GM21367 (cell line): Measurements from ENCODE around the gene RERE.
"Not testable (repeated sequence)": the region's sequence is repeated elsewhere in the genome, so short reads cannot be mapped to it uniquely, and the experiment has no call there.

Source experiments
- ATAC-seq: cut with Tn5 transposase; IDR thresholded peaks from one replicate; pipeline ENCODE4 v1.9.1; 2021; ENCODE audit not compliant: unreplicated experiment

Gene RERE

DNA sequence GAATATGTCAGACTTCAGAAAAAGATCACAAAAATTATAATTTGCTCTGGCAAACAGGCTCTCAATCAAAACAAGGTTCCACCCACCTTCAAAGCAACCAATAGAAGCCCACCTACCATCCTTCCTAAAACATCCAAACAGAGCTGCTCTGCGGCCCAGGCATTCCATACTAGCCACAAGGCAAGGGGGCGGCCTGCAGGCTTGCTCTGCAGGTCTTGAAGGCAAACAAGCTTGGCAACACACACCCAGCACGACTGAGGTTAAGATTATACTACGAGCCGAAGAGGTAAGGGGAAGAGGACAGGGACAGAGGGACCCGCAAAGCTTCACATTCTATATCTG is 292.3 kb downstream of the RERE start:
- ATAC-seq: no peak

DNA sequence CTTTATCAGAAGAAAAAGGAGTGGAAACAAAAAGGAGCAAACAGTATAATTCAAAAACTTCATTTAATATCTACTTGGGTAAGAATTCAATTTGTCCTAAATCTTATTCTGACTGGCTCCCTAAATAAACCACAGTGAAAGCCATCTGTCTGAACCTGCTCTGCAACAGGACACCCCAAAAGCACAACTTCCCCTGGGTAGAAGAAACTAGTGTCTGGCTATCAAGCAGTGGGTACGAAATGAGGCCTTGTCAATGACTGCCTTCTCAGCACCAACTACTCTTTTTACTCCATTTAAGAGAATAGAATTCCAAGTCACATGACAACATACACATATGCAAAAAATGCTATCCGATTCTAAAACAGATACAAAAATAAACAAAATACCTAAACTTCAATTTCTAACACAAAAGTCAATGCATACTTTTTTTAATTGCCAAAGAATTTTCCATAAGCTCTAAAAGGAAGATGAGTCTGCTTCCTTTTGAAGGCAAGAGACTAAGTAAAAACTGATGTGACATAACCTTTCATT is 292.7 kb downstream of the RERE start:
- no peak for ATAC-seq

DNA sequence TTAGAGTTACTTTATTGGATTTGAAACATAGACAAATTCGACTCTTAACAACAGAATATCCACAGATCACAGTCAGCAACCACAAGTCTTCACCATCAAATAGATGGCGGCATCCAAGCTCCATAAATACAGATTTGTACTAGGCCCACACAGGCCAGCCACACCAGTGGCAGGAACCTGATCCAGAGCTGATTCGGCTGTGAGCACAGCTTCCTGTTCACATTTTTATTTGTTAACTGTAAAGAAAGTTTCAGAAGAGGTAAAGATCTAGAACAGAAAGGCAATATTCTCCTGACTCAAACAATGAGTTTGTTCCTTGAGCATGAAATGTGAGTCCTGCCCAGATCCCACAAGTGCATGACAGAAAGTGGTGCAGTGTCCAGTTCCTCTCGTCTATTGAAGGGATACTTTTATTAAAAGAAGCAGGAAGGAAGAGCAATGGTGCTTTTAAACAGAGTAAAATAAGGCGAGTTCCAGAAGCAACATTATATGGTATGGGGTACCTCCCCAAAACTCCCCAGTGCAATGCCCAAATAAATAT is 293.7 kb downstream of the RERE start:
- no peak for ATAC-seq

DNA sequence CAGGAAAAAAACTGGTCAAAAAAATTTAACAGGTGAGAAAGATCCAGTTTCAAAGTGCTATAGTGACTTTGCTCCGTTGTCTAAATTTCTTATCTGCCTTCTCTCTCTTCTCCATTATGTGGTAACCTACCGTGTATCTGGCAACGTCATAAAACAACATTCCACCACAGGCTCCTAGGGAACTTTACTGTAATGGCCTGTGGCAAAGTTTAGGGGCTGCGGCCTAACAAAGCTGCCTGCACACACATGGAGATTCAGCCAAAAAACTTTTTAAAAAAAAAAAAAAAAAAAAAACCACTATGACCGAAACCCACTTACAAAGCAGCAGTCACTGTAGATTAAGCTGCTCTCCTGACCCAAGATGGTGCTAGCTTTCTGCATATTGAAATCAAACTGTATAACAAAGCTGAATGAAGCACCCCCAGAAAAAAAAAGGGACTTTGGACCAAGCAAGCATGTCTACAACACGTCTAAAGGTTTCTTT is 296.9 kb downstream of the RERE start:
- ATAC-seq: no peak

DNA sequence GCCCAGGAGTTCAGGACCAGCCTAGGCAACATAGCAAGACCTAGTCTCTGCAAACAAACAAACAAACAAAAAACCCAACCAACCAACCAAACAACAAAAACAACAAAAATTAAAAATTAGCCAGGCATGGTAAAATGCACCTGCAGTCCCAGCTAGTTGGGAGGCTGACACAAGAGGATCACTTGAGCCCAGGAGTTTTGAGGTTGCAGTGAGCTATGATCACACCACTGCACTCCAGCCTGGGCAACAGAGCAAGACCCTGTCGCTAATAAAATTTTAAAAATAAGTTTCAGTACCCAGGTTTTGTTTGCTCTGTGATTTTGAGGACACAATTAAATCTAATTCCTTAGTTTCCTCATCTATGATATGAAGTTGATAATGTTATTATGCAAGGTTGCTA is 298.3 kb downstream of the RERE start:
- no peak for ATAC-seq

DNA sequence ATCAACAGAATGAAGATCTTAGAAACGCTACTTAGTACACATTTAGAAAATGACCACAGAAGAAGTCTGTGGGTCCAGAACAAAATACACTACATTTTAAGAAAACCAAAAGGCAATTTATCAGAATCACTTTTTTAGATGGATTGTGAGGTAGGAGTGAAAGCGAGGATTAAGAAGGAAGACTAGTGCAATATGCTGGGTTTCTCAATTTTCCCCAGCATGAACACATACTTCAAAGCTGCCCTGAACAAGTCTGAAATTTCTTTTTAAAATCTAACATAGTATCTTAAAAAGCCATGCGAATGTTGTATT is 299.0 kb downstream of the RERE start:
- no peak for ATAC-seq

DNA sequence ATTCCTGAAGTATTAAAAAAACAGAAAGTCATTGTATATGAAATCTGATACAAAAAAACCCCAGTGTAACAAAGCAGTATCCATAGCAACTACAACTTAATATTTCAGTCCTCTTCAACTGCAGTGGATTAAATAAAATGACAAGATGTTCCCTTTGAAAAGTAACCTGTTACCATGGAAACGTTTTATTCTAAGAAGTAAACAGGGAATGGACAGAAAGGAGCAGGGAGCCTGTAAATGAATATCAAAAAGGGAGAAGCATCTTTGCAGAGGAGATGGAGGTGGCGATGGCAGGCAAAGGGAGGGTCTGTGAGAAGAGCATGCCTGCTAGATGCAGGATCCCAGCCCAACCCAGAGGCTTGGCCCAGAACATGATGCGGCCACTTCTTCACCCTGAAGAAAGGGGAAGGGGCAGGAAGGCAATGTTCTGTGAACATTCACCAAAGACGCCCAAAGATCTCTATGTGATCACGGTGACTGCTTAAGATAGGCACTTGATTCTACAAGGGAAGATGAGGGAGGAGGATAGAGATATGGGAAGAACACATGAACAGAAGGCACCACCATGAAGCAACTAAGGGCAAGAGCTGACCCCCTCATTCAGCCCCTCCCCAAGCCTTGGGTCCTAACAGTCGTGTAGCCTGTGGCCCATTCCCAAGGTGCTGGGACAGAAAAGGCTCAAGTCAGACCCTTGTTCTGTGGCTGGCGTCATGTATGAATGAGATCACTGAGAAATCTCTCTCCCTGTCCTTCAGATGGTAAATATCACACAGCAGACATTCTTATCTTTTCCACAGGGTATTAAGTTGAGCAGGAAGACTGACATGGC is 299.6 kb downstream of the RERE start:
- ATAC-seq: no peak

DNA sequence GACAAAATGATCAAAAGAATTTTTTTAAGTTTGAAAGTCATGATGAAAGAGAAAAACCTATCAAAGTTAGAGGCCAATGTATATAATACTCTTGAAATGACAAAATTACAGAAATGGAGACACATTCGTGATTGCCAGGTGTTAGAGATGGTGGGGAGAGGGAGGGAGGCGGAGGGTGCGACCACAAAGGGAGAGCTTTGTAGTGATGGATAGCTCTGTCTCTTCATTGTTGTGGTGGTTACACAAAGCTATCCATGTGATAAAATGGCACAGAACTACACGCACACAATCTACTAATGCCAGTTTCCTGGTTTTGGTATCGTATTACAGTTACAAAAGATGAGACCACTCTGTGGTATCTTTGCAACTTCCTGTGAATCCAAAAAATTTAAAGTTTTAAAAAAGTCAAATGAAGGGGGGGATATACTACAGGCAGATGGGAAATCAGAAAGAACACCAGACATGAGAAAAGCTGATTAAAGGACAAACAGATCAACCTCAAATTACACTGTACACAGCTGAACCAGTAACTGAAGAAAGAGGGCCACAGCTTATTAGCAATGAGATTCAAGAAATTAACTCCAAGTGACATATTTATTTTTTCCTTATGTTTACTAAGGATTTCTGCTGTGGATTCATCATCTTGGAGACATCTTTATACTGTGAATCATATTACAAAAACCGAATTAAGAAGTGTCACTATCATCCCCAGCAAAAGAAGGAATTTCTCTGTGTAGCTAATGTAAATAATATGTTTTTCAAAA is 300.5 kb downstream of the RERE start:
- ATAC-seq: no peak

DNA sequence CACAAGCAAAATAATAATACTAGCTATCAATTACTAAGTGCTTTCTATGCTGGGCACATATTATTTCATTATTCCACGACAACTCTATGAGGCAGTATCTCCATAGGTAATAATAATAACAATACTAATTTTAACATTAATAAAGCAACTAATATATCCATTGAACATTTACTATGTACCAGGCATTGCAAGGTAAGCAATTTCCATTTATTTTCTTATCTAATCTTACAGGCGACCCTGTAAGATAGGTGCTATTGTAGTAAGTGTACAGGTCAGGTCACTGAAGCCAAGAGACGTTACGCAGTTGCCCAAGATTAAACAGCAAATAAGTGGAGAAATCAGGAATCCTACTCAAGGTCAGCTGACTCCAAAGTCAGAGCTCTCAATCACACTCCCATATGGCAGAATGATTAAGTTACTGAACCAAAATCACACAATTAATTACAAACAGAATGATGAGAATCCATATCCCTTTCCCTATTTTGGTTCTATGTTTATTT is 301.1 kb downstream of the RERE start:
- ATAC-seq: no peak

DNA sequence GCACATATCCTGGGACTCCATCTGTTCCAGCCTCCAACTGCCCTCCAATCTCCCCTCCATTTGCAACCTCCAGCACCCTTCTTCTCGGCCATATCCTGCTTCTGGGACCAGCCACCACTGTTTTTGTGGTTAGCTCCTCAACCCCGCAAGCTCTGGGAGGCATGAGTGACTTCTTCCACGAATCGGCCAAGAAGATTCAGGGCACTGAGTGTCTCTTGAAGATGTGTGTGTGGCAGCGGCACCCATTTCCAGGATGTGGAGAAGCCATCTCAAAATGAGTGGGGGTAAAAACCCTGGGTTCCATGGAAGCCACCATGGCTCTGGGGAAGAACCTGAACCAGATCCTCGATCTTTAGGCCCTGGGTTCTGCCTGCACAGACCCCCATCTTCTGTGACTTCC is 304.9 kb downstream of the RERE start:
- no peak for ATAC-seq

DNA sequence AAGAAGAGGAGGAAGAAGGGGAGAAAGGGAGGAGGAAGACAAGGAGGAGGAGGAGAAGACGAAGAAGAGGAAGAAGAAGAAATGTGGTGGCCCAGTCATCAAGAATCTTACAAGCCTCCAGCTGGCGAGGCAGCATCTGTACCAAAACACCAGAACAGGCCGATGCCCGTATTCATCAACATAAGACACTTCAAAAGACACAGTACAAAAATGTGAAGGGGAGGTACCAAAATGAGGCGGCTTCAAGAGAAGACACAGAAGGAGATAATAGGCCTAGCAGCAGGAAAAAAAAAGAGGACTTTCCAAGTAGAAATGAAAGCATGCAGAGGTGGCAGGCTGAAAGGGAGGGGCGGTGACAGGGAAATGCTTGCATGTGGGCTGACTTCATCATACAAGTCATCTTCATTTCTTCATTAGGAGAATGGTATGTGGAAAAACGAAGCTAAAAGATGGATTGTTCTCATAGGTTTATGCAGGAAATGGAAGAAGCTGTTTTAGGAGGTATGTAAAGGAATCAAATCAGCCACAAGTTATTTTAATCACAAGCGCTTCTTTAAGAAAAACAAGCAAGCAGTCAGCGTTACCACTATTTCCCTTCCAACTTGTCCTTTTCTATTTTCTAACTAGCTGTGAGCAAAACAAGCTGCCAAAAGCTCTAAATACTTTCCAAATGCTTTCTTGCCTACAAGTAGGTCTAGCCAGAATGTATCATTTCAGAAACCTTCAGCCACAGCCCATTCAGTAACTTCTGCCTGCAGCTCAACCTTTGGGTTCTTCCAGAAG is 307.2 kb downstream of the RERE start:
- no peak for ATAC-seq

DNA sequence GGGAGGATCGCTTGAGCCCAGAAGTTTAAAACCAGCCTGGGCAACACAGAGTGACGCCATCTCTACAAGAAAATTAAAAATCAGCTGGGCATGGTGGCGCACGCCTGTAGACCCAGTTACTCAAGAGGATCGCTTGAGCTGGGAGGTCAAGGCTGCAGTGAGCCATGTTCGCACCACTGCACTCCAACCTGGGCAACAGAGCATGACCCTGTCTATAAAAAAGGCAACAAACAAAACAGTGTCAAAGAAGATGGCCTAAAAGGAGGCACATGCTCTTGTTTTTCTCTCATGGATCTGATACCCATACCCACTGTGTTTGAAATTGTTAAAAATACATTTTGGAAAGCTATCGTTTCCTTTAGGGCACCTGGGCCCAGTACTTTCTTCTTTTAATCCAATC is 307.9 kb downstream of the RERE start:
- no peak for ATAC-seq

DNA sequence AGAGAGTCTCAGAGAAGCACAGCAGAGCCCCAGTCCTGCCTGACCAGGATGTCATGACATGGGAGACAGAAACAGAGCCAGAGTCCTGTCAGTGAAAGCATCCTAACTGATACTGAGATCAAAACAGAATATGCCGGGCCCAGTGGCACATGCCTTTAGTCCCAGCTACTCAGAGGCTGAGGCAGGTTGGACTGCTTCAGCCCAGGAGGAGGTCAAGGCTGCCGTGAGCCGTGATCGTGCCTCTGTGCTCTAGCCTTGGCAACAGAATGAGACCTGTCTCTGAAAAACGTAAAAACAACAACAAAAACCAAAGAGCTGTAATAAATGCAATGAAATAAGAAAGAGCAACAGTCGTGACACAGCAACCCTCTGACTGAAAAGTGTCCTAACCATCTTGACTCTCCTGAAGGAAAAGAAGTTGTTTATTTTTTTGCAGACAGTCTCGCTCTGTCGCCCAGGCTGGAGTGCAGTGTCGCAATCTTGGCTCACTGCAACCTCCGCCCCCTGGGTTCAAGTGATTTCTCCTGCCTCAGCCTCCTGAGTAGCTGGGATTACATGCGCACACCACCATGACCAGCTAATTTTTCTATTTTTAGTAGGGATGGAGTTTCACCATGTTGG is 310.3 kb downstream of the RERE start:
- no peak for ATAC-seq

DNA sequence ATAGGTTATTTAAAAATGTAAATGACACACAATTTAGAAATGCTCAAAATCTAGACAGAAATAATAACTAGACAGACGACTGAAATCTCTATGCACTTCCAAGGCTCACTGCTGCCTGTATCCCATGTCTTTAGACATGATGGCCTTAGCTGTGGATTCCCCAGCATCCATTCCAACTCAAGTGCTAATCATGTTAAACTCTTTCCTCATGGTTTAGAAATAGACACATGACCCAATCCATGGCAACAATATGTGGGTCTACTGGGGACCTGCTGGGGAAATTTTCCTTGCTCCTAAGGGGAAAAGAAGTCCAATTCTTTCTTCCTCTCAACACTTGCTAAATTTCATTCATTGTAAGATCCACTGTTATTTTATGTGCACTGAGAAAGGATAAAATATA is 311.0 kb downstream of the RERE start:
- no peak for ATAC-seq

DNA sequence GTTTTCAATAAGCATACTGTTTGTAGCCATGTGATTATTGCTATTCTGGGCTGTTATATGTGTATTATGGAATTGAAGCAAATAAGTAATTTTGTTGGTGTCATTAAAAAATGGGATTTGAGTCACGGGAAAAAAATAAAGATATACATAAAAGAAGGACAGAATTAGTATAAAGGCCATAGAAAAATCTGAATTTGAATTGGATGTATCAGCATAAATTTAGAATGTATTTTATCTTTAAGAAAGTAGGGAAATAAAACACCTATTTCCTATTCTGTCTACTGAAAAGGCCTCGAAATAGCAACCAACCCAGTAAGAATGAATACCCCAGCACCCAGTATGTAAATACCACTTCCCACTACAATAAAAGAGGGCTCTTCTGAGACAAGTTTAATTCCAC is 313.6 kb downstream of the RERE start:
- no peak for ATAC-seq

DNA sequence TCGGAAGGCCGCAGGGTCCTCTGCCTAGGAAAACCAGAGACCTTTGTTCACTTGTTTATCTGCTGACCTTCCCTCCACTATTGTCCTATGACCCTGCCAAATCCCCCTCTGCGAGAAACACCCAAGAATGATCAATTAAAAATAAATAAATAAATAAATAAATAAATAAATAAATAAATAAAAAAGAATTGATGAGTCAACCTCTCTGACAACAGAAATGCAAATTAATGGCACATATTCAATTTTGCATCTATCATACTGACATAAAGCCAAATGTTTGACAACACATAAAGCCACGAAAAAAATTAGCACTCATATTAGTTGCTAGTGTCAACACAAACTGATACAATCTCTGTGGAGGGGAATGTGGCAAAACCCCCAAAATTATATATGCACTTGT is 314.5 kb downstream of the RERE start:
- not testable (repeated sequence) for ATAC-seq

DNA sequence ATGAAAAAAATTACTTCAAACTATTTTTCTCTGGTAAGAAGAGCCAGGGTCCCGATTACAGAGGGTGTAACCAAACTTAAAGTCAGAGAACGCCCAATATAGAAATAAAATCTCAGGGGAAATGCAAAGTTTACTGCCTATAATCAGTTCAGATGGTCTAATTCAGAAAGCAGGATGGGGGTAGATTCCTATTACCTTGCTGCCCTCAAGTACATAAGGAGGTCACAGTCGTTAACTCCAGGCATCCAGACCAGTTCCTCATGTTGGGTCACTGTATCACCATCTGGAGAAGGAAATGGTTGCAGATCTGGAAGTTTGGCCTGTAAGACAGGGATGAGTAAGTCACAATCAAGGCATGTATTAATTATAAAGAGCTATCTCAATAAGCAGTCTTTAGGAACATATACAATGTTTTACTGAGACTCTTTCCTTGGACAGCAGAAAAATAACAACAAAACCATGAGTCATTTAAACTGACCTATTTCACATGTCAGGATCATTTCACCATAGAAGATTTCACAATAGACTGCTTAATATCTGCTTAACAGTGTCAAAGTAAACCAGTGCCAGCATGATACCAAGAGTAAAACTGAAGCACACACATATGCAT is 320.1 kb downstream of the RERE start:
- ATAC-seq: no peak

DNA sequence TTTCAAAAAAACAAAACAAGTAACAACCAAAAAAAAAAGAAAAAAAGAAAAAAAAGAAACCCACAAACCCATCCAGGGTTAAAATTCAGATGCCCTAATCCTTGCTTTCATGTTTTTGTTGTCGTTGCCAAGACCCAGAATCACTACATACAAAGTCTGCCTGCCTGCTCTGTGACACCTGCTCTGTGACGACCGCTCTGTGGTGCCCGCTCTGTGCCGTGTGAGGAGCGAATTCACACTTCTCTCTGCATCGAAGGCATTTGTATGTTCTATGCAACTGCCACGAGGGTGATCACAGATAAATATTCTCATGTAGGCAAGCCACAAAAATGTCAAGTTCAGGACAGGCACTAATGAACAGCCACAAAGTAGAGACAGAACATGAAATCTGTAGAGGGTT is 321.0 kb downstream of the RERE start:
- no peak for ATAC-seq

DNA sequence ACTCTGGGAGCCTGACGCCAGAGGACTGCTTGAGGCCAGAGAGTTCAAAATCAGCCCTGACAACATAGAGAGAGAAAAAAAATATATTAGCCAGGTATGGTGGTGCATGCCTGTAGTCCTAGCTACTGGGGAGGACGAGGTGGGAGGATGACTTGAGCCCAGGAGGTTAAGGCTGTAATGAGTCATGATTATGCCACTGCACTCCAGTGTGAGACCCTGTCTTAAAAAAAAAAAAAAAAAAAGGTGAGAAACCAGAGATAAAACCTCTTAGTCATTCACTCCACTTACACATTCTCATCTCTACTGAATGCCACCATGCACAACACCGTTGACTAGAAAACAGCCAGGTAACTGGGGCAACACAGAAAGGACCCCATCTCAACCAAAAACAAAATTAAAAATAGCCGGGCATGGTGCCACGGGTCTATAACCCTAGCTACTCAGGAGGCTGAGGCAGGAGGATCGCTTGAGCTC is 321.5 kb downstream of the RERE start:
- ATAC-seq: no peak

DNA sequence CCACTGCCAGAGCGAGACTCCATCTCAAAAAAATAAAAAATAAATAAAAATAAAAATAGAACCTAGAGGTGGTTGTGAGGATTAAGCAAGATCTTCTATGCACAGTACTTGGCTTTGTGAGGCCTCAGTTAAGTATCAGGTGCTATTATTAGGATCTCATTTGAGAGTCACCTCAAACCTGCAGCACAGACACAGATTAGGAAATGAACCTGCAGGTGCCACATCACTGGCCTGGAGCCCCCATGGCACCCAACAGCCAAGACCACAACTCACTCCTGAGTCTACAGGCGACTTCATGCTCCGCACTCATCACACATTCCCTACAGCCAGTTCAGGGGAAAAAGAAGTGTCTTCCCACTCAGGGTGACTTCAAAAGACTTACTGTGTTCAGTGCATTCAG is 322.8 kb downstream of the RERE start:
- ATAC-seq: no peak
